OCI-LY1 (cell line): ENCODE data around the gene FREY1.

Experiments
- CTCF ChIP-seq: fragments of 200-600 bp; sonication (generic), shearing (Covaris generic); IDR thresholded peaks from 2 replicates; pipeline ENCODE4 v1.5.1; 2017; ENCODE audit warnings: mild to moderate bottlenecking, antibody characterized with exemption, low read length, moderate library complexity, mixed read lengths
- EZH2 ChIP-seq: fragments of 200-600 bp; sonication (generic), shearing (Covaris generic); IDR thresholded peaks from 2 replicates; pipeline ENCODE4 v1.8.0; 2017; ENCODE audit warnings: borderline replicate concordance, mixed run types, mild to moderate bottlenecking, antibody characterized with exemption, low read length, moderate library complexity, mixed read lengths

GRCh38 chr11:45904309-45904915 lies 2.7 kb downstream of the FREY1 start:
- no peak for TF ChIP-seq CTCF
- TF ChIP-seq EZH2 = no peak
